Small intestine (tissue), 7 donors: ENCODE results near the gene FRMPD4. TPM values are rescaled to one million over a fixed set of nuclear protein-coding genes. Genes with fewer than 3 reads are reported as not detected.

ENCODE experiments used
- DNase-seq, 2 donors: peaks; one replicate each; pipeline versions ENCODE4 v3.0.0 to v3.0.0-alpha.2; 2013
- FAIRE-seq: peaks from 2 replicates; lab custom pipeline; 2012; peaks lifted over from hg19 to GRCh38; lab: Jason Lieb, UNC
- H3K27ac ChIP-seq, 3 donors: one replicate each; pipeline ENCODE4 v1.5.1; 2013; ENCODE audit warnings: low read length in 2 of 3, mild to moderate bottlenecking in 2 of 3, control low read depth in 1 of 3, inconsistent platforms in 1 of 3, low read depth in 1 of 3, moderate library complexity in 1 of 3
- H3K27me3 ChIP-seq, 3 donors: one replicate each; pipeline ENCODE4 v1.6.1; 2013; ENCODE audit warnings: low read length in 3 of 3, inconsistent platforms in 1 of 3; ENCODE audit not compliant: control insufficient read depth in 3 of 3, insufficient read depth in 3 of 3
- H3K36me3 ChIP-seq, 3 donors: one replicate each; pipeline ENCODE4 v1.6.1; 2013; ENCODE audit warnings: low read length in 3 of 3, inconsistent platforms in 1 of 3, low read depth in 1 of 3, mild to moderate bottlenecking in 1 of 3, moderate library complexity in 1 of 3; ENCODE audit not compliant: control insufficient read depth in 3 of 3, insufficient read depth in 2 of 3
- H3K4me1 ChIP-seq, 3 donors: one replicate each; pipeline ENCODE4 v1.6.1; 2013; ENCODE audit warnings: low read length in 2 of 3, inconsistent platforms in 1 of 3, low read depth in 1 of 3, mild to moderate bottlenecking in 1 of 3, moderate library complexity in 1 of 3; ENCODE audit not compliant: control insufficient read depth in 3 of 3, insufficient read depth in 2 of 3
- H3K4me3 ChIP-seq, 3 donors: one replicate each; pipeline ENCODE4 v1.5.1; 2013; ENCODE audit warnings: low read length in 3 of 3, control low read depth in 1 of 3, inconsistent platforms in 1 of 3, low read depth in 1 of 3, mild to moderate bottlenecking in 1 of 3, moderate library complexity in 1 of 3
- H3K9me3 ChIP-seq, 2 donors: one replicate each; pipeline ENCODE4 v1.6.1; 2013; ENCODE audit warnings: low read depth in 1 of 2, low read length in 1 of 2; ENCODE audit not compliant: control insufficient read depth in 2 of 2, insufficient read depth in 1 of 2
- WGBS, 3 donors: extraction: QIAGEN DNeasy Blood & Tissue Kit; methylation state at CpG; one replicate each; pipeline ENCODE4 v1.1.7; 2013; 5-methylcytosine and 5-hydroxymethylcytosine counted together
- polyA plus RNA-seq, 4 donors: library from polyadenylated mRNA; stranded (reverse) in 3 of 4; unstranded in 1 of 4; fragments of 200-250 nt in 3 of 4; fragments of 120-200 nt in 1 of 4; gene quantifications; one replicate each; pipeline versions ENCODE4 v1.2.1 to v1.2.3, GENCODE V29; 2013
- donor health status: healthy with polysubstance abuse.
- donor health status: control.
- donor health status: control.
- donor health status: Bipolar disorder and iron deficiency.
- donor health status: healthy.

Gene FRMPD4
- polyA plus RNA-seq, 4 donors, result 0.04 to 0.21 TPM; not detected in 2

GRCh38 chrX:12240491-12240890 is 102.2 kb downstream of the FRMPD4 start:
- H3K4me3 ChIP-seq, result no peak overlapping the region
- no peaks in the 10 kb centered on the region for H3K4me1 ChIP-seq
- no peaks in the 10 kb centered on the region for H3K27me3 ChIP-seq
- FAIRE-seq, result no peak
- 81 to 92% (median 88%) methylated on average over 1 of the region's 1 CpG for WGBS, 3 donors
- H3K36me3 ChIP-seq, result no peaks in the 10 kb centered on the region
- DNase-seq, result no peak
- no peak overlapping the region for H3K27ac ChIP-seq
- H3K9me3 ChIP-seq, result no peaks in the 10 kb centered on the region

GRCh38 chrX:12241026-12241425 is 102.8 kb downstream of the FRMPD4 start:
- FAIRE-seq (no peak), DNase-seq (no peak)
- Histone ChIP-seq H3K4me1 (no peaks in the 10 kb centered on the region), H3K36me3 (no peaks in the 10 kb centered on the region), H3K27ac (no peak overlapping the region), H3K4me3 (no peak overlapping the region), H3K27me3 (no peaks in the 10 kb centered on the region), H3K9me3 (no peaks in the 10 kb centered on the region)
- 76 to 90% (median 87%) methylated on average over 2 of the region's 2 CpGs for WGBS, 3 donors

GRCh38 chrX:12245650-12246645 is 107.7 kb downstream of the FRMPD4 start:
- Histone ChIP-seq H3K4me3 (no peak overlapping the region), H3K9me3 (no peaks in the 10 kb centered on the region), H3K36me3 (no peaks in the 10 kb centered on the region), H3K4me1 (no peaks in the 10 kb centered on the region), H3K27me3 (no peaks in the 10 kb centered on the region), H3K27ac (no peak overlapping the region)
- no peak for FAIRE-seq
- 65 to 77% (median 67%) methylated on average over 5 of the region's 5 CpGs for WGBS, 3 donors
- peak in 1 of 2 donors; percentile 4 for DNase-seq

- no peaks in the 10 kb centered on the region for H3K4me1 ChIP-seq
- H3K4me3 ChIP-seq, result no peak overlapping the region
- H3K9me3 ChIP-seq, result no peaks in the 10 kb centered on the region
- no peak overlapping the region for H3K27ac ChIP-seq
- no peaks in the 10 kb centered on the region for H3K36me3 ChIP-seq
- H3K27me3 ChIP-seq, result no peaks in the 10 kb centered on the region
- WGBS, 3 donors, result 80 to 100% (median 95%) methylated on average over 1 of the region's 1 CpG
- FAIRE-seq, result no peak
- DNase-seq, result no peak
Measured at GRCh38 chrX:12249997-12250396, 111.7 kb downstream of the FRMPD4 start.

- DNase-seq (no peak), FAIRE-seq (no peak)
- H3K27me3 ChIP-seq, result no peaks in the 10 kb centered on the region
- H3K4me1 ChIP-seq, result no peaks in the 10 kb centered on the region
- WGBS, 3 donors, result 54 to 85% (median 82%) methylated on average over 1 of the region's 1 CpG
- no peak overlapping the region for H3K4me3 ChIP-seq
- no peaks in the 10 kb centered on the region for H3K9me3 ChIP-seq
- no peaks in the 10 kb centered on the region for H3K36me3 ChIP-seq
- no peak overlapping the region for H3K27ac ChIP-seq
Measured at GRCh38 chrX:12263211-12263610, 124.9 kb downstream of the FRMPD4 start.

GRCh38 chrX:12269484-12269883 is 131.2 kb downstream of the FRMPD4 start:
- 51 to 73% (median 57%) methylated on average over 2 of the region's 2 CpGs for WGBS, 3 donors
- no peak for FAIRE-seq
- DNase-seq, result no peak
- Histone ChIP-seq H3K27ac (no peak overlapping the region), H3K36me3 (no peaks in the 10 kb centered on the region), H3K9me3 (no peaks in the 10 kb centered on the region), H3K27me3 (no peaks in the 10 kb centered on the region), H3K4me1 (no peaks in the 10 kb centered on the region), H3K4me3 (no peak overlapping the region)

- Histone ChIP-seq H3K4me3 (no peak overlapping the region), H3K36me3 (no peaks in the 10 kb centered on the region), H3K9me3 (no peaks in the 10 kb centered on the region), H3K27me3 (no peaks in the 10 kb centered on the region), H3K27ac (no peak overlapping the region), H3K4me1 (no peaks in the 10 kb centered on the region)
- no peak for FAIRE-seq
- no peak for DNase-seq
- WGBS, 3 donors, result 84 to 90% (median 86%) methylated on average over 1 of the region's 1 CpG
Measured at GRCh38 chrX:12278151-12278550, 139.9 kb downstream of the FRMPD4 start.

GRCh38 chrX:12282991-12283390 is 144.7 kb downstream of the FRMPD4 start:
- Histone ChIP-seq H3K4me1 (no peaks in the 10 kb centered on the region), H3K27ac (no peak overlapping the region), H3K27me3 (no peaks in the 10 kb centered on the region), H3K9me3 (no peaks in the 10 kb centered on the region), H3K36me3 (no peaks in the 10 kb centered on the region), H3K4me3 (no peak overlapping the region)
- FAIRE-seq (no peak), DNase-seq (no peak)
- WGBS, 3 donors, result 71 to 88% (median 88%) methylated on average over 2 of the region's 2 CpGs
